Iris pigment epithelial cell (primary cell): ENCODE results near the gene COBLL1.
A peak's percentile ranks its signal among the peaks of the same experiment; 100 is the strongest.

Experiments used
- DNase-seq: peaks from one replicate; pipeline ENCODE4 v3.0.0-alpha.2; 2011; ENCODE audit warnings: low read depth

Gene COBLL1

GRCh38 chr2:164852086-164852485 is 10.5 kb upstream of the COBLL1 start:
- no peak for DNase-seq

DNA sequence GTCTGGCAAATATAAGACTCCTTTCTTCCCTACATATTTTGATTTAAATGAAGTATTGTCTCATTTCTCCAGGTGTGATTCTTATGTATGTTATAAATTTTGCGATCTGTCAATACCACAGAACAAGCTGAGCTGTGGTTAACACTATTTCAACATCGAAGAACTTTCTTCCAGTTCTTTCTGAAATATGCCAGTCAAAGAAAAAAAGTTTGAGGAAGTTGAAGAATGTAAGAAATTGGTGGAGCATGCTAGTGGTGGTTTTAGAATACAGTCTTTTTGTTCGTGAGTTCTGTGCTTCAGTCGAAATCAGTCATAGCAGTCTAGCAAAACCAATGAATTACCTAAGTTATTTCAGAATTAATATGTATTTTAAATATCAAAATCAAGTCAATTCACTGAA is 8.6 kb upstream of the COBLL1 start:
- DNase-seq = peak; percentile 40

GRCh38 chr2:164849506-164849905 is 7.9 kb upstream of the COBLL1 start:
- no peak for DNase-seq

DNA sequence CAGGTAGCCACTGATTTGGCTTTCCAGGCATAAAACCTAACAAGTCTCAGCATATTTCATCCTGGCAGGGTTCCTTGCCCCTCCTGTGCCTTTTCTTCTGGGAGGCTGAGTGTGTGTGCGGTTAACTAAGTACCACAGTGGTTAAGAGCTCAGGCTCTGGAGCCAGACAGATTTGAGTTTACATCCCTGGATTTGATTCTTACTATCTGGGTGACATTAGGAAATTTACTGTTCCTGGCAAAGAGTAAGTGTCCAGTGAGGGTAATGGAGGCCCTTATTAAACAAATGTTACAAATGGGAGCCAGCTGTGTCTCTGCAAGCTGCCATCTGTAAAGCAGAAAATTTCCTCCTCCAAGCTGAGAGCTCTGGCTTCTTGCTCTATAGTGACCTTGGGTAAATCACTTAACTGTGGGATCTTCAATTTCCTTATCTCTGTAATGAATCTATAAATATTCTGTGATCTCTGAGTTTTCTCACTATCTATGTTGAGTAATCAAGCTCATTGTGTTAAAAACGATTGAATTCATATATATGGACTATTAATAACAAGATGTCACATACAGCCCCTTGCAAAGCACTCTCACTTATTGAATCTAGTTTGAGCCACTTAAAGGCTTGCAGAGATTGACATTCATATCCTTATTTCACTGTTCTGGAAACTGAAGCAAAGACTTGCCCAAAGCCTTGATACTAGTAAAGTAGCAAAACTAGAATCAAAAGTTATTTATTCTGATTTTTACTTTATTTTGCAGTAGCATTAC is 6.5 kb upstream of the COBLL1 start:
- no peak for DNase-seq

DNA sequence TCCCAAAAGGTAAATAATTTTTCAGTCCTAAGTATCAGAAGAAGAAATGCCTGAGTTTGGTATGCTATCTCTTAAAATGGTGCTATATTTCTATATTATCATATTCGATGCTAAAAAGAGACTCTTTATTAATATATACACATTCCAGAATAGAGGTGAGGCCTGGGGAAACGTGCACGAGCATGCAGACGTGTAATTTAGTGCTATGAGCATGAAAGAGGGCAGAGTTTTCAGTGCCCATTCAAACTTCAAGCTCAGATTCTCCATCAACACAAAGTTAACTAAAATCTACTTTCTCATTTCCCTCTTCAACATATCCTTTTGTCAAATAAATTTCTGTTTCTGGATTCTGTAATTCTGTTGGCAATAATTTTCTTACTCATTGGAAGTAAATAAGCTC is 5.7 kb upstream of the COBLL1 start:
- no peak for DNase-seq

DNA sequence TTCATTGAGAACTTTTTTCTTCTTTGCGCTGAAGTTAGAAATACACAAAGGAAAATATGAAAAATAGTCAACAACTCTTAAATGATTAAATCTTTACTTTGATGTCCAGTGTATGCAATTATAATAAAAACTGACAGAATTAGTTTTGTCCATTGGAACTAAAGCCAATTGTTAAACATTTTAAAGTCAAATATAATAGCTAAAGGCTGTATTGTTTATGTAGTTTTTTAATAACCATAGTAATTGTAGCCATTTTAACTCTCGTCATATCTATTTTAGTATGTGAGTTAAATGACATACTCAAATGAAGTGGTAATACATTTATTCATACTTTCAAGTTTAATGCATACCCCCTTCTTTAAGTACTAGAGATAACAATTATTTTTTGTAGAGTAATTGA is 4.7 kb upstream of the COBLL1 start:
- no peak for DNase-seq

DNA sequence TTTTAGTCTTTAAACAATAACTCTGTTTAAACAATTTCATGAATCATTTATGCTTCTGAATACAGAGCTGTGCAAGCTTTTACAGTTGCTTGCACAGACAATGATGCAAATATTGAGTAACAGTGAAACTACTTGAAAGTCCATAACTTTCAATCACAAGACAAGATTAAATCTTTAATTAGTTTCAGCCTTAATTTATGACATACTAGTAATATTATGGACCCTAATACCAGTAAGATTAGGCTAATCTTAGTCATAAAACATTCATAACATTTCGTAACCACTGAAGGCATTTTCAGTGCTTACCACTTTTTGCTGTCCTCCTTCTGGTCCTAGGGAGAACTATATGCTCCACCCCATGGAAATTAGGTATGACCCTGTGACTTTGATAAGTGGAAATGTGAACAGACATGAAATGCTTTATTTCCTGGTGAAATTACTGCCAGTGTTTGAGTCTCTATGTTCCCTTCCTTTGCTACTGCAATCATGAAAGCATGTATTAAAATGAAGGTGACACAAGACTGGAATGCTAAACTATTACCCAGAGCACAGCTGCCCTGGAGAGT is 1.8 kb upstream of the COBLL1 start:
- DNase-seq = peak; percentile 52

DNA sequence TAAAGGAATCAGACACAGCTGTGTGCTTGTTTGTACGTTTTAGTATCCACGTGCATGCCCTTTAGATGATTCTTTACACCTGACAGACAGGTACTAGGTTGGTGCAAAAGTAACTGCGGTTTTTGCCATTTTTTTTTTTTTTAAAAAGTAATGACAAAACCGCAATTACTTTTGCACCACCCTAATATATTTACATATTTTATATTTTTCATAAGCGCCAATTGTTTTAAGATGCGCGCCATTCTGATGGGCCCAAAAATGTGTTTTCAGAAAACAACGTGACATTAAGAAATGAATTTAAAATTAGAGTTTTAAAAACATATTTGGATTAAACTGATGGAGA is 972 bp upstream of the COBLL1 start:
- DNase-seq = no peak

DNA sequence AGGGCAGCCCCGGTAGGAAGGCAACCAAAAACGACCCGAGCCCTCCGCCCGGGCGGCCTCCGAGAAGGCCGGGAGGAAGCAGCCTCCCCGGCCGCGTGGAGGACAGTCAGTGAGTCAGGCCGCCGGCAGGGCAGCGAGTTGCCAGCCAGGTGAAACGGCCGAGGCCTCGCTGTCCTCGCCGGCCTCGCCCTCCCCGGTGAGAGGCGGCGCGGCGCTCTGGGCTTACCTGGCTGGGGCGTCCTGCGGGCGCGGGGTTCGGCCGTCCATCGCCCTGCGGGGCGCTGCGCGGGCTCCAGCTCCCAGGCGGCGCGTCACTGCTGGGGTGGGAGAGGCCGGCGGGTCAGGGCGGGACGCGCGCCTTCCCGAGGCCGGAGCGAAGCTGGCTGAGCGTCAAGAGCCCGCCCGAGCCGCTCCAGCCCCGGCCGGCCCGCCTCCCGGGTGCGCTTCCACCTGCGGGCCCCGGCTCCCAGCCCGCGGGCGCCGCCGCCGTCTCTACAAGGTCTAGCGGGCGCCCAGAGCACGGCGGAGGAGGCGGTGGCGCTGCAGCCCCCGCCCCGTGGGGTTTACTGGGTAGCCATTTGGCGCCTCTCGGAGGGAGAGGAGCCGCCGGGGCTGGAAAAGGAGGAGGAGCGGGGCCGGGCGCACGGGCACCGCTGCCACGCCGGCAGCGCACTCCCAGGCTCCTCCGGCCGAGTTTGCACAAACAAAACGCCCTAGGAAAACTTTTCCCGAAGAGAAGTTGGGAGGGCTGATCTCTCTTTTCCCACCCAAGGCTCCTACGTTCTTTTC is 499 bp downstream of the COBLL1 start:
- peak; percentile 70 for DNase-seq

GRCh38 chr2:164840458-164840929 is 1.1 kb downstream of the COBLL1 start:
- DNase-seq = peak; percentile 42

GRCh38 chr2:164839914-164840457 is 1.6 kb downstream of the COBLL1 start:
- DNase-seq = peak; percentile 67

DNA sequence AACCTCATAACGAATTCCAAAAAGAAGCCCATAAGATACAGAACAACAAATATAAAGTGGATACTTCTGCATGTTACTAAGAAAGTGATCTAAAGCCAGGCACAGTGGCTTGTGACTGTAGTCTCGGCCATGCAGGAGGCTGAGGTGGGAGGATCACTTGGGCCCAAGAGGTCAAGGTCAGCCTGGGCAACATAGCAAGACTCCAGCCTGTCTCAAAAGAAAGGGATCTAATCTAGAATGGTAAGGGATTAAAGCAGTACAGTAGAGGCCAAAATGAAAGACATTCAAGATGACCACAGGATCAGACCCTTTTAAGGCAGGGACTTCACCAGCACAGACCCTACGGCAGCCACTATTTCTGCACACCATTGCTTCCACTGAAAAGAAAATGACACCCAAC is 3.8 kb downstream of the COBLL1 start:
- no peak for DNase-seq

GRCh38 chr2:164836907-164837306 is 4.7 kb downstream of the COBLL1 start:
- DNase-seq = no peak

- DNase-seq = no peak
Measured at GRCh38 chr2:164835302-164835701, 6.3 kb downstream of the COBLL1 start.

GRCh38 chr2:164831887-164832286 is 9.7 kb downstream of the COBLL1 start:
- DNase-seq = no peak

- DNase-seq = no peak
Measured at GRCh38 chr2:164831180-164831579, 10.4 kb downstream of the COBLL1 start.

- DNase-seq = peak; percentile 49
Measured at GRCh38 chr2:164826293-164827243, 15.1 kb downstream of the COBLL1 start.

GRCh38 chr2:164824872-164825271 is 16.8 kb downstream of the COBLL1 start:
- DNase-seq = peak; percentile 39

GRCh38 chr2:164823126-164823525 is 18.5 kb downstream of the COBLL1 start:
- DNase-seq = no peak

GRCh38 chr2:164821338-164821737 is 20.3 kb downstream of the COBLL1 start:
- no peak for DNase-seq
